ENCODE measurements around the gene FOXR1. TPM values are rescaled to one million over a fixed set of nuclear protein-coding genes. Genes with fewer than 3 reads are reported as not detected.

The FOXR1 gene
- total and polyA plus RNA-seq, 2 donors (not counting 1 experiment from before 2014, with no cell fraction given): not detected

- Histone ChIP-seq H3K27me3 (replicated peaks in 1 of 4; ENCODE audit: control extremely low read depth in 1 of 4, control insufficient read depth in 3 of 4, insufficient read depth in 4 of 4, low read length in 3 of 4) (no peaks in the 10 kb centered on the region), H3K9me3 (ENCODE audit: control extremely low read depth in 1 of 3, control insufficient read depth in 2 of 3, insufficient read depth in 1 of 3, low read length in 2 of 3) (no peaks in the 10 kb centered on the region), H3K4me1 (ENCODE audit: control insufficient read depth in 2 of 2, insufficient read depth in 2 of 2, low read length in 2 of 2) (peaks cover 72 to 85% of the 10 kb centered on the region in 2 donors), H3K4me2 (replicated peaks; ENCODE audit: low read depth, low read length, poor library complexity, severe bottlenecking) (peak overlapping the region; percentile 98), H3K9ac (ENCODE audit: low read length) (peak overlapping the region; percentile 78), H2AFZ (ENCODE audit: insufficient read depth, low read depth, low read length, poor library complexity, severe bottlenecking) (no peak overlapping the region), H3K4me3 (ENCODE audit: control extremely low read depth in 1 of 5, extremely low read depth in 1 of 5, insufficient read depth in 1 of 5, low read depth in 2 of 5, low read length in 4 of 5) (peak overlapping the region in 4 of 5 experiments; percentile 73 to 98 (median 94)), H3K36me3 (replicated peaks in 1 of 2; ENCODE audit: control extremely low read depth in 1 of 2, control insufficient read depth in 1 of 2, extremely low read depth in 1 of 2, insufficient read depth in 2 of 2, low read length in 1 of 2) (peaks cover 0 to 14% of the 10 kb centered on the region in 2 experiments), H3K79me2 (ENCODE audit: control insufficient read depth, insufficient read depth, low read length) (peaks cover 76% of the 10 kb centered on the region), H4K20me1 (ENCODE audit: control insufficient read depth, insufficient read depth, low read length, poor library complexity, severe bottlenecking) (peaks cover 38% of the 10 kb centered on the region), H3K27ac (ENCODE audit: low read length in 2 of 2) (peak overlapping the region in 1 of 2 donors; percentile 78)
- Mint-ChIP-seq H3K27me3 (no peaks in the 10 kb centered on the region), H3K4me3 (peak overlapping the region; percentile 90), H3K9me3 (ENCODE audit: insufficient read depth) (no peaks in the 10 kb centered on the region), H3K4me1 (peaks cover 76% of the 10 kb centered on the region), H3K27ac (peak overlapping the region; percentile 80)
- DNase-seq: no peak
- ChIA-PET POLR2A (interaction anchor here (0.6 to 2.3 kb wide), 3 partner anchors 9 to 162 kb away, joined by 3 to 20 read pairs (median 4); no protein-coding TSS in a partner anchor), CTCF (interaction anchor here (1.1 to 12.7 kb wide), 4 partner anchors 13 to 233 kb away, joined by 3 to 288 read pairs (median 4); no protein-coding TSS in a partner anchor)
- WGBS (ENCODE audit: insufficient coverage): 93% methylated on average over 9 of the region's 9 CpGs
- no peak for TF ChIP-seq EZH2 (IDR thresholded peaks at IDR 0.05; ENCODE audit: borderline replicate concordance, insufficient read depth, low read depth, low read length, poor library complexity, severe bottlenecking)
- no peak for TF ChIP-seq CTCF (IDR thresholded peaks at IDR 0.05)
- ATAC-seq (ENCODE audit: low read depth): no peak
- intact Hi-C loops (cut with micrococcal nuclease): no loop called here
Observed at GRCh38 chr11:118922745-118923627, 48.6 kb upstream of the FOXR1 start.

Data from B cell (primary cell).